GM19025 (cell line): ENCODE results near the gene PEX11G.
"Not testable (repeated sequence)": the region's sequence is repeated elsewhere in the genome, so short reads cannot be mapped to it uniquely, and the experiment has no call there.

Experiments used
- ATAC-seq: cut with Tn5 transposase; IDR thresholded peaks from one replicate; pipeline ENCODE4 v1.9.1; 2021; ENCODE audit warnings: mild to moderate bottlenecking, low read depth, moderate library complexity; ENCODE audit not compliant: unreplicated experiment

PEX11G gene

DNA sequence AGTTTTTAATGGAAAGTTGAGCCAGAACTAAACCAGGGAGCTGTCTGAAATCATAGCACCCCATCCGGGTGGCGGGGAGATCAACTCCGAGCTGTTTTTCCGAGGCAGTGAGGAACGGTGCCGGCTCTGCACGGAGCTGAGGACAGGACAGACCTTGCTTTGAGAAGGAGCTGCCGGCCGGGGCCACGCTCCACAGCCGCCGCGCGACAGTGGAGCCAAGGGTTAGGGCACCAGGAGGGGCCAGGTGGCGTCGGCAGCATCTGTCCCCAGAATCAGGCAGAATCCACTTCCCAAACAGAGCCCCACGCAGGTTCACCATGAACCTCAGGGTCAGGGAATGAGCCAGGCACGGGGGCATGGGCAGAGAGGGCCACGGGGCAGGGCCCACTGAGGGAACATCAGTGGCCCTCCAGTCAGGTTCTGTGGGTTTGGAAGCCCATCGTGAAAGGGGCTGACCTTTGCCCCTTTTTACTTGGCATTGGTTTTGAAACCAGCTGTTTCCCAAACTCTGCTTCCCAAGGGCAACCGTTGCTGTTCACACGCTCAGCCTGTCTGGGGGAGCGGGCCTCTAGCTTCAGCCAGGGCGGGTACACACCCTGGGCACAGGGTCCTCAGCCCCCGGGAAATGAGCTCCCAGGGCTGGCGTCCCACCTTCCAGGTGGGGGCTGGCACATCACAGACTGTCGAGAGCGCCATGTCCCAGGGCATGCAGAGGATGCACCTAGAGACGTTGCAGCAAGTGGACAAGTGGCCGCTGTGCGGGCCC lies 18.1 kb downstream of the PEX11G start:
- ATAC-seq: no peak

DNA sequence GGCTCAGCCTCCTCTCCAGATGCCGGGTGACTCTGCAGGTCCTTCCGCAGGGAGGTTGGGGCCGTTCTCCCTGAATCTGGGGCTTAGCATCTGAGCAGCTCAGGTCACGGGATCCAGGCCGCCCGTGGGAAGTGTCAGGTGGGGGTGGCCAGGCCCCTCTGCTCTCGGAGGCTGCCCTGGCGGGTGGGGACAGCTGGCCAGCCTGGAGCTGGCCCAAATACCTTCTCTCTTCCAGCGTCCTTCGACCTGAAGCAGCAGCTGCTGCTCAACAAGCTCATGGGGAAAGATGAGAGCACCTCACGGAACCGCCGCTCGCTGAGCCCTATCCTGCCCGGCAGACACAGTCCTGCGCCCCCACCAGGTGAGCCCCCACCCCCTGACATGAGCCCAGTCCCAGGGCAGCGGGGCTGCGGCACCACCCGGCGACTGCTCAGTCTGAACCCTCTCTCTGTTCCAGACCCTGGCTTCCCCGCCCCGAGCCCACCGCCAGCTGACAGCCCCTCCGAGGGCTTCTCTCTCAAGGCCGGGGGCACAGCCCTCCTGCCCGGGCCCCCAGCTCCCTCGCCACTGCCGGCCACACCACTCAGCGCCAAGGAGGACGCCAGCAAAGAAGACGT lies 19.1 kb downstream of the PEX11G start:
- ATAC-seq: no peak

DNA sequence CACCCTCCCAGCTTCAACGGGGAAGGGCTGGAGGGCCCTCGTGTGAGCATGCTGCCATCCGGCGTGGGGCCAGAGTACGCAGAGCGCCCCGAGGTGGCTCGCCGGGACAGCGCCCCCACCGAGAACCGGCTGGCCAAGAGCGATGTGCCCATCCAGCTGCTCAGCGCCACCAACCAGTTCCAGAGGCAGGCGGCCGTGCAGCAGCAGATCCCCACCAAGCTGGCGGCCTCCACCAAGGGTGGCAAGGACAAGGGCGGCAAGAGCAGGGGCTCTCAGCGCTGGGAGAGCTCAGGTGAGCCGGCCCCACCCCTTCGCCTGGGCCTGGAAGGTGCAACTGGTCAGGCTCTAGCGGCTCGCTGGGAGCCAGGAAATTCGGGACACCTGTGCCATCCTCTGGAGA lies 20.0 kb downstream of the PEX11G start:
- no peak for ATAC-seq

DNA sequence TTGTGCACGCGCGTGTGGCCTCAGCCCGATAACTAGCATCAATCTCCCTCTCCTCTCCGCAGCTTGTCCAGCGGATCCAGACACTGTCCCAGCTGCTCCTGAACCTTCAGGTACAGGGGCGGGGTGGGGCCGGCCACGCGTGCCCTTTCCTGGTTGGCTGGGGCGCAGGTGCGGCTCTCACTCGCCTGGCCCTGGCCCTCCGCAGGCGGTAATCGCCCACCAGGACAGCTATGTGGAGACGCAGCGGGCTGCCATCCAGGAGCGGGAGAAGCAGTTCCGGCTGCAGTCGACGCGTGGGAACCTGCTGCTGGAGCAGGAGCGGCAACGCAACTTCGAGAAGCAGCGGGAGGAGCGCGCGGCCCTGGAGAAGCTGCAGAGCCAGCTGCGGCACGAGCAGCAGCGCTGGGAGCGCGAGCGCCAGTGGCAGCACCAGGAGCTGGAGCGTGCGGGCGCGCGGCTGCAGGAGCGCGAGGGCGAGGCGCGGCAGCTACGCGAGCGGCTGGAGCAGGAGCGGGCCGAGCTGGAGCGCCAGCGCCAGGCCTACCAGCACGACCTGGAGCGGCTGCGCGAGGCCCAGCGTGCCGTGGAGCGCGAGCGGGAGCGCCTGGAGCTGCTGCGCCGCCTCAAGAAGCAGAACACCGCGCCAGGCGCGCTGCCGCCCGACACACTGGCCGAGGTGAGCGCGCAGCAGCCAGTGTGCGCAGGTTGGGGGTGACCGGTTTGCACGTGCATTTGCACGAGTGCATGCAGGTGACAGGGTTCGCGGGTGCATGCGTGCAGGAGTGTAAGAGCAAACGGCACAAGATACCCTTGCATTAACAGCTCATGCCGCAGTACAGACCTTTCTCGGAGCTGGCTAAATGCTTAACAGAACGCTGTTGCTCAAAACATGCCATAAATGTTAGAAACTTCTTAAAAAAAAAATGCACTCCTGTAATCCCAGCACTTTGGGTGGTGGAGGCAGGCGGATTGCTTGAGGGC lies 21.5 kb downstream of the PEX11G start:
- ATAC-seq: no peak

DNA sequence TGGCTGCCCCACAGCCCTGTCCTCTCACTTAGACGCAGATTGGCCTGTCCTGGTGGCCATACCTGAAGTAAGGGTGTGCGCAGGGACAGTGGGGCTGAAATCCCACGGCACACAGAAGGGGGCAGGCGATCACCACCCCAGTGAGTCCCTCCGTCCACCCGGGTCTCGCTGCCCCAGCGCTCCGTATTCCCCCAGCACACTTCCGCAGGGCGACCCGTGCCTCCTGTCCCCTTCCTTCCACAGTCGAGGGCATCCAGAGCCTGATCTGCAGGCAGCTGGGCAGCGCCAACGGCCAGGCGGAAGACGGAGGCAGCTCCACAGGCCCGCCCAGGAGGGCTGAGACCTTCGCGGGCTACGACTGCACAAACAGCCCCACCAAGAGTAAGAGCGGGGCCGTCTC lies 25.3 kb downstream of the PEX11G start:
- ATAC-seq: no peak

DNA sequence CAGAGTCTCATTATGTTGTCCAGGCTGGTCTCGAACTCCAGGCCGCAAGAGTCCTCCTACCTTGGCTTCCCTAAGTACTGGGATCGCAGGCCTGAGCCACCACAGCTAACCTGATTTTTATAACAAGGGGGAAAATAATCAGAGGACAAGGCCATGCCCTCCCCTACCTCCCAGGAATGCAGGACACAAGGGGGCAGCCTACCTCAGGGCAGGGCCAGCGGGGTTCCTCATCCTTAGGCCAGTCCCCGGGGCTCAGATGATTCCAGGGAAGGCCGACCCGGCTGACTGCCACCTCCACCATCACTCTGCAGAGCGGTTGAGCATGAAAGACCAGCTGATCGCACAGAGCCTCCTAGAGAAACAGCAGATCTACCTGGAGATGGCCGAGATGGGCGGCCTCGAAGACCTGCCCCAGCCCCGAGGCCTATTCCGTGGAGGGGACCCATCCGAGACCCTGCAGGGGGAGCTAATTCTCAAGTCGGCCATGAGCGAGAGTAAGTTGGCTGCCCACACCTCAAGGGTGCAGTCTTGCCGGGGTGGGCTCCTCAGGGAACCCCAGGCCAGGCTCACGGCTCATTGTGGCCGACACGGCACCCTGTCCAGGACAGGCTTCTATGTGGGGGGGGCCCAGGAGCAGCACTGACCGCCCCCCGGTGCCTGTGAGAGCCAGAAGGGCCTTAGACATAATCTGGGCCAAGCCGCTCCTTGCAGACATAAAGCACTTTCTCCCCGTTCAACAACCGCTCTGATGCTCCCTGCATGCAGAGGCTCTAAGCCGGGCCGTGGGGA lies 26.8 kb downstream of the PEX11G start:
- ATAC-seq: no peak

DNA sequence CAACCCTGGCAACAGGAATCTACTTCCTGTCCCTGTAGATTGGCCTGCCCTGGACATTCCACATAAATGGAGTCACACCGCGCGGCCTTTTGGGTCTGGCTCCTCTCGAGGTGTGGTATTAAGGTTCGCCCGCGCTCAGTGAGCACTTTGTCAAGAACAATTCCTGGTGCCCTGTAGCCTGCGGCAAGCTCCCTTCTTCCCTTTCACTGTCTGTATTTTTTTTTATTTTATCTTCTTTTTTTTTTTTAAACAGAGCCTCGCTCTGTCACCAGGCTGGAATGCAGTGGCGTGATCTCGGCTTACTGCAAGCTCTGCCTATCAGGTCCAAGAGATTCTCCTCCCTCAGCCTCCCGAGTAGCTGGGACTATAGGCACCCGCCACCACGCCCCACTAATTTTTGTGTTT lies 28.3 kb downstream of the PEX11G start:
- ATAC-seq: no peak

DNA sequence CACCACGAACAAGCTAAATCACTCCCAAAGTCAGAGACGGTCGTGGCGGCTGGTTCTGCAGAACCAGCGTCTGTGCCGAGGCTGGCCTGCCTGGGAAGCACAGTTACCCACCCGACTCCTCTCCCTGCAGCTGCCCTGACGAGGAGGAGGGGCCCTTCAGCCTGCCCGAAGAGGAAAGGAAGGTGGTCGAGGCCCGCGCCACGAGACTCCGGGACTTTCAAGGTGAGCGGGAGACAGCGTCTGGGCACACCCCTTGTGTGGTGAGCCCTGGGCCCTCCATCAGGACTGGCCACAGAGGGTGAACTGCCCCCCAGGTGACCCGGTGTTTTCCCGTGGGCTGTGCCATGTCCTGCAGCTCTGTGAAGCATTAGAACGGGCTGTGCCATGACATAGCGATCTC lies 29.1 kb downstream of the PEX11G start:
- no peak for ATAC-seq

DNA sequence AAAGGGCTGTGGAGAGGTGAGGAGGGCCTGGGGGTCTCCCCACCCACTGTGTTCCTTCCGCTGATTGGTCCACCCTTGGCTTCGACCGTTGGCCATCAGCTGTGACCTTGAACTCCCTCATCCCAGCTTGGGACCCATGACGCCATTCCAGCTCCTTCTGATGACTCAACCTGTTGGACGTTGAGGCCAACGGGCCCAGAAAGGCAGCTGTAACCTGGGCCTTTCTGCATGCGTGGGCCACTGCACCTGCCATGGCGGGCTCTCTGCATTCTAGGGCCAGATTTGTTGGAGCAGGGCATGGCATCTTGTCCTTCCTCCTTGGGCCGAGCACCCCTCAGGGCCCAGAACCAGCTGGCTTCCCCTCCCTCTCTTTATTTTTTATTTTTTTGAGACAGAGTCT lies 30.2 kb downstream of the PEX11G start:
- no peak for ATAC-seq

DNA sequence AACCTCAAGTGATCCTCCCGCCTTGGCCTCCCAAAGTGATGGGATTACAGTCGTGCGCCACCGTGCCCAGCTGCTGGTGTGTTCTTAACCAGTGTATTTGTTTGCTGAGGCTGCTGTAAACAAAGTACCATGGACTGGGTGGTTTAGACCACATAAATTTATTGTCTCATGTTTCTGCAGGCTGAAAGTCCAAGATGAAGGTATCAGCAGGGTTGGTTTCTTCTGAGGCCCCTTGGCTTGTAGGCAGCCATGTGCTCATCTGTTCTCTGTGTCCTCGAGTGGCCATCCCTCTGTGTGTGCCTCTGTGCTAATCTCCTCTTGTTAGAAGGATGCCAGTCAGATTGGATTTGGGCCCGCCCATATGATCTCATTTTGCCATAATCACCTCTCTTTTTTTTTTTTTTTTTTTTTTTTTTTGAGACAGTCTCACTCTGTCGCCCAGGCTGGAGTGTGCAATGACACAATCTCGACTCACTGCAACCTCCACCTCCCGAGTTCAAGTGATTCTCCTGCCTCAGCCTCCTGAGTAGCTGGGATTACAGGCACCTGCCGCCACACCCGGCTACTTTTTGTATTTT lies 31.8 kb downstream of the PEX11G start:
- no peak for ATAC-seq

DNA sequence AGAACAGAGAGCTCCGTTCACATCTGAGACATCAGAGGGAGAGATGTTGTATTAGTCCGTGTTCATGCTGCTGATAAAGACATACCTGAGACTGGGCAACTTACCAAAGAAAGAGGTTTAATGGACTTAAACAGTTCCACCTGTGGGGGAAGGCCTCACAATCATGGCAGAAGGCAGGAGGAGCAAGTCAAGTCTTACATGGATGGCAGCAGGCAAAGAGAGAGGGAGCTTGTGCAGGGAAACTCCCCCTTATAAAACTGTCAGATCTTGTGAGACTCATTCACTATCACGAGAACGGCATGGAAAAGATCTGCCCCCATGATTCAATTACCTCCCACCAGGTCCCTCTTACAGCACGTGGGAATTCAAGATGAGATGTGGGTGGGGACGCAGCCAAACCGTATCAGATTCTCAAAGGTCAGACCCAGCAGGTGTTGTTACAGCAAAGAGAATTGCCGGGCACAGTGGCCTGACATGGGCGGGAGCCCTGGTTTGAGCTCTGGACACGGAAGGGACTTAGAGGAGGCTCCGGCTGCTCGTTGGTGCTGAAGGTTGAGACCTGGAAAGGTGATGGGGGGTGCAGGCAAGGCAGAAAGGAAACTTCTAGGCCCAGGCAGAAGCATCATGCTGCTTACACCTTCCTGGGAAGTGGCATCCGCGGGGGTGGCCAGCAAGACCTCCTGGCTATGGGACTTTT lies 33.1 kb downstream of the PEX11G start:
- no peak for ATAC-seq

DNA sequence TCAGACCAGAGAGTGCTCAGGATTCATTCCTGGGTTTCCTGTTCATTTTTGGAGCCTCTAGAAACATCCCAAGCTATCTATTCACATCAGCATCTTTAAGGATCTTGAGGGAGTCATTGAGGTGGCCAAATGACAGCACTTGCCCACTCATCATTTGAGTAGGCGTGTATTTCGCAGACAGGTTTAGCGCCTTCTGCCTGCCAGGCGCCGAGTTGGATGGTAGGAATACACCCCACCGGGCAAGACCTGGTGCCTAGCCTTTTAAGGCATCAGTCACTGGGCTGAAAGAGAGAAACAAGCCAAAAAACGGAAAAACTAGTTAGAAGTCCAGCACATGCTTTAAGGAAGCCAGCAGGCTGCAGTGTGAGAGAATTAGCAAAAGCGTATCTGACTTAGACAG lies 33.8 kb downstream of the PEX11G start:
- ATAC-seq: no peak

DNA sequence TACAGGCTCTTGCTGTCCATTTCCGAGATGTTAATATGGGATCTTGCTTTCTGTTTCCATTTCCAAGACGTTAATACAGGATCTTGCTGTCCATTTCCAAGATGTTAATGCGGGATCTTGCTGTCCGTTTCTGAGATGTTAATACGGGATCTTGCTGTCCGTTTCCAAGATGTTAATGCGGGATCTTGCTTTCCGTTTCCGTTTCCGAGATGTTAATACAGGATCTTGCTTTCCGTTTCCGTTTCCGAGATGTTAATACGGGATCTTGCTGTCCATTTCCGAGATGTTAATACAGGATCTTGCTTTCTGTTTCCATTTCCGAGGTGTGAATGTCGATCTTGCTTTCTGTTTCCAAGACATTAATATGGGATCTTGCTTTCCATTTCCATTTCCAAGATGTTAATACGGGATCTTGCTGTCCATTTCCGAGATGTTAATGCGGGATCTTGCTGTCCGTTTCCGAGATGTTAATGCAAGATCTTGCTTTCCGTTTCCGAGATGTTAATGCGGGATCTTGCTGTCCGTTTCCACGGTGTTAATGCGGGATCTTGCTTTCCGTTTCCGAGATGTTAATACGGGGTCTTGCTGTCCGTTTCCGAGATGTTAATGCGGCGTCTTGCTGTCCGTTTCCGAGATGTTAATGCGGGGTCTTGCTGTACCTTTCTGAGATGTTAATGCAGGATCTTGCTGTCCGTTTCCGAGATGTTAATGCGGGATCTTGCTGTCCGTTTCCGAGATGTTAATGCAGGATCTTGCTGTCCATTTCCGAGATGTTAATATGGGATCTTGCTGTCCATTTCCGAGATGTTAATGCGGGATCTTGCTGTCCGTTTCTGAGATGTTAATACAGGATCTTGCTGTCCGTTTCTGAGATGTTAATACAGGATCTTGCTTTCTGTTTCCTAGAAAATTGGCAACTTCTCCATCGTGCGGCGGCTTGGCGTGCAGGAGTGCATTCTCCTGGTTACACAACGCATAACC lies 38.3 kb downstream of the PEX11G start:
- no peak for ATAC-seq

DNA sequence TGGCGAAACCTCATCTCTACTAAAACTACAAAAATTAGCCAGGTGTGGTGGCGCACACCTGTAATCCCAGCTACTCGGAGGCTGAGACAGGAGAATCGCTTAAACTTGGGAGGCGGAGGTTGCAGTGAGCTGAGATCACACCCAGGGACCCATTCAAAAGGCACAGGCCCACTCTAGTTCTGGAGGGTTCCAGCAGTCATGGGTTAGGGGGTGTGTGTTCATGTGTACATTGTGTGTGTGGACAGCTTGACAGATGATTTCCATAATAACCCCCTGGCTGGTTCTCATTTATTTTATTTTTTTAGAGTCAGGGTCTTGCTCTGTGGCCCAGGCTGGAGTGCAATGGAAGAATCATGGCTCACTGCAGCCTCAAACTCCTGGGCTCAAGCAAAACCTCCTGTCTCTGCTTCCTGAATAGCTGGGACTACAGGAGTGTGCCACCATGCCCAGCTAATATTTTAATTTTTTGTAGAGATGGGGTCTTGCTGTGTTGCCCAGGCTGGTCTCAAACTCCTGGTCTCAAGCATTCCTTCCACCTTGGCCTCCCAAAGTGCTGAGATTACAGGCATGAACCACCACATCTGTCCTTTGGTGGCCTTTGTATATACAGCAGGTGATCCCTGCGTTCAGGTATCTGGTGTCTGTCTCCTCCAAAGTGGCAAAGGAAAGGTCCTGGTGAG lies 39.3 kb downstream of the PEX11G start:
- ATAC-seq: not testable (repeated sequence)

DNA sequence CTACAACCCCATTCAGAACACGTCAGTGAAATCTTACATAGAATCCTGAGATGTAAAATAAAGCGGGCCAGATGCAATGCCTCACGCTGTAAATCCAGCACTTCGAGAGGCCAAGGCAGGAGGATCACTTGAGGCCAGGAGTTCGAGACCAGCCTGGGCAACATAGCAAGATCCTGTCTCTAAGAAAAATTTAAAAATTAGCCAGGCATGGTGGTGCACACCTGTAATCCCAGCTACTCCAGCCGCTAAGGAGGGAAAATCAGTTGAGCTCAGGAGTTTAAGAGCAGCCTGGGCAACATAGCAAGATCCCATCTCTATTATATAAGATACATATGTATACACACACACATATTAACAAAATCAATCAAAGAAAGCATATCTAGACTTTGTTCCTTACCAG lies 41.2 kb downstream of the PEX11G start:
- no peak for ATAC-seq

DNA sequence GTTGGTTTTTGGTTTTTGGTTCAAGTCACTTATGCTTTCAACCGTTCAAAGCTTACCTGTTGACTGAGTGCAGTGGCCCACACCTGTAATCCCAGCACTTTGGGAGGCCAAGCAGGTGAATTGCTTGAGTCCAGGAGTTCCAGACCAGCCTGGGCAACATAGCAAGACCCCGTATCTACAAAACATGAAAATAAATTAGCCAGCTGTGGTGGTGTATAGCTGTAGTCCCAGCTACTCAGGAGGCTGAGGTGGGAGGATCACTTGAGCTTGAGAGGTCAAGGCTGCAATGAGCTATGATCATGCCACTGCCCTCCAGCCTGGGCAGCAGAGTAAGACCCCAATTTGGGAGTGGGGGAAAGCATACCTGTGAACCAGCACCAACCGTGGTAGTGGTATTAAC lies 43.7 kb downstream of the PEX11G start:
- ATAC-seq: no peak

DNA sequence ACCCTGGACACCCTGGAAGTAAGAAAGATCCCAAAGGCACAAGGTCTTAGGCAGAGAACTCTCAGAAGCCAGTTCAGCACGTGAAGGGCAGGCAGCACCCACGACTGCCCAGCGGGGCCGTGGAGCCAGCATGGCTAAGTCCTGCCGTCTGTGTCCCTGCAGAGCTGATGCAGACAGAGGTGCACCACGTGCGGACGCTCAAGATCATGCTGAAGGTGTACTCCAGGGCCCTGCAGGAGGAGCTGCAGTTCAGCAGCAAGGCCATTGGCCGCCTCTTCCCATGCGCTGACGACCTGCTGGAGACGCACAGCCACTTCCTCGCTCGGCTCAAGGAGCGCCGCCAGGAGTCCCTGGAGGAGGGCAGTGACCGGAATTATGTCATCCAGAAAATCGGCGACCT lies 44.8 kb downstream of the PEX11G start:
- no peak for ATAC-seq

DNA sequence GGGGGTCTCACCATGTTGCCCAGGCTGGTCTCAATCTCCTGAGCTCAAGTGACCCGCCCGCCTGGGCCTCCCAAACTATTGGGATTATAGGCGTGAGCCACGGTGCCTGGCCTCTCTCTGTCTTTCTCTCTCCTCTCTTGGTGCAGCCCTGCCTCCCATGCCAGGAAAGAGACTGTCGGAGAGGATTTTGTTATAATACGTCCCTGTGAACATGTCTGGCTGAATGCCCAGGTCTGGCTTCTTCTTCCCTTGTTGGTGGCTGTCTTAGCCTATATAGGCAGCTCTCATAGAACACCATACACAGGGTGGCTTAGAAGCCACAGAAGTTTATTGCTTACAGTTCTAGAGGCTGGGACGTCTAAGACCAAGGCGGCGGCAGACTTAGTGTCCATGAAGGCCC lies 46.4 kb downstream of the PEX11G start:
- no peak for ATAC-seq
